Vagina (tissue), 2 donors: ENCODE data around the gene TSHZ1.

ENCODE experiments used
- POLR2A ChIP-seq, 2 donors: fragments of 450-650 bp; IDR thresholded peaks; one replicate each; pipeline ENCODE4 v1.6.1; 2017; ENCODE audit warnings: antibody characterized with exemption in 2 of 2, mild to moderate bottlenecking in 2 of 2, moderate library complexity in 2 of 2
- POLR2AphosphoS5 ChIP-seq, 2 donors: sonication (generic); formaldehyde crosslinking; IDR thresholded peaks; one replicate each; pipeline ENCODE4 v1.9.0; 2017; ENCODE audit warnings: antibody characterized with exemption in 2 of 2, mild to moderate bottlenecking in 2 of 2, low read depth in 1 of 2; ENCODE audit not compliant: insufficient read depth in 1 of 2
- TF ChIP-seq, protein P1 (sequence below), 3 experiments: fragments of 450-650 bp in 2 of 3; fragments of 200-600 bp in 1 of 3; sonication (generic) in 1 of 3; IDR thresholded peaks; one replicate each; pipeline ENCODE4 v1.5.1; 2017 to 2019; ENCODE audit warnings: antibody characterized with exemption in 3 of 3, mild to moderate bottlenecking in 2 of 3, moderate library complexity in 2 of 3

DNA sequence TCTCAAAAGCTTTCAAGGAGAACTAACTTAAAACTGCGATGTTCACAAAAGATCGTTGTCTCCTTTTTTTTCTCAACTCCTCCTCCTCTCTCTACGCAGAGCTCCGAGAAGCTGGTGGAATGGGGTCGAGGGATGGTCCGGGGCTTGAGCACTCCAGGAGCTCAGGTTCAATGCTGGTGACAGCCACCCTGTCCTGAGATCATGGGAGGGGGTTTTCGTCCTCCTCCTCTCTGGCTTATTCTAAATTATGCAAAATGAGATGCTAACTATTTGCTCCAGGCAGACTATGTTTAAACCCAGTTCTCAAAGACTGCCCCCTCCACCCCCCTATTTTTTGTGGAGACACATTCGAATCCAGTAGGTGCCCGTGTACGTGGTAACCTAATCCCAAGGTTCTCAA is 11.8 kb downstream of the TSHZ1 start:
- TF ChIP-seq POLR2AphosphoS5 (IDR thresholded peaks at IDR 0.05; ENCODE audit: insufficient read depth in 1 of 2, low read depth in 1 of 2) = no peak
- TF ChIP-seq, protein P1, sequence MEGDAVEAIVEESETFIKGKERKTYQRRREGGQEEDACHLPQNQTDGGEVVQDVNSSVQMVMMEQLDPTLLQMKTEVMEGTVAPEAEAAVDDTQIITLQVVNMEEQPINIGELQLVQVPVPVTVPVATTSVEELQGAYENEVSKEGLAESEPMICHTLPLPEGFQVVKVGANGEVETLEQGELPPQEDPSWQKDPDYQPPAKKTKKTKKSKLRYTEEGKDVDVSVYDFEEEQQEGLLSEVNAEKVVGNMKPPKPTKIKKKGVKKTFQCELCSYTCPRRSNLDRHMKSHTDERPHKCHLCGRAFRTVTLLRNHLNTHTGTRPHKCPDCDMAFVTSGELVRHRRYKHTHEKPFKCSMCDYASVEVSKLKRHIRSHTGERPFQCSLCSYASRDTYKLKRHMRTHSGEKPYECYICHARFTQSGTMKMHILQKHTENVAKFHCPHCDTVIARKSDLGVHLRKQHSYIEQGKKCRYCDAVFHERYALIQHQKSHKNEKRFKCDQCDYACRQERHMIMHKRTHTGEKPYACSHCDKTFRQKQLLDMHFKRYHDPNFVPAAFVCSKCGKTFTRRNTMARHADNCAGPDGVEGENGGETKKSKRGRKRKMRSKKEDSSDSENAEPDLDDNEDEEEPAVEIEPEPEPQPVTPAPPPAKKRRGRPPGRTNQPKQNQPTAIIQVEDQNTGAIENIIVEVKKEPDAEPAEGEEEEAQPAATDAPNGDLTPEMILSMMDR (IDR thresholded peaks at IDR 0.05) = no peak
- no peak for TF ChIP-seq POLR2A (IDR thresholded peaks at IDR 0.05)
